Psoas muscle (tissue), 8 donors: ENCODE results near the gene CYP2A13. TPM values are rescaled to one million over a fixed set of nuclear protein-coding genes. Genes with fewer than 3 reads are reported as not detected.
"Not testable (repeated sequence)": the region's sequence is repeated elsewhere in the genome, so short reads cannot be mapped to it uniquely, and the experiment has no call there.

Source experiments
- ATAC-seq, 4 donors: fragments of 200-7000 bp; cut with Tn5 transposase; one replicate each; pipeline ENCODE4 v1.9.1; 2020; ENCODE audit warnings: moderate library complexity in 3 of 4, mild to moderate bottlenecking in 2 of 4
- DNase-seq, 2 donors: peaks; one replicate each; pipeline ENCODE4 v3.0.0-alpha.2; 2020
- H3K27ac ChIP-seq: fragments of 200-600 bp; one replicate; pipeline ENCODE4 v1.8.0; 2022
- H3K27me3 ChIP-seq, 3 donors: fragments of 200-600 bp in 1 of 3; one replicate each; pipeline versions ENCODE4 v1.6.1 to v1.8.0; 2013 to 2022; ENCODE audit warnings: low read length in 2 of 3, mild to moderate bottlenecking in 2 of 3, moderate library complexity in 1 of 3; ENCODE audit not compliant: insufficient read depth in 3 of 3
- H3K36me3 ChIP-seq, 2 donors: fragments of 200-600 bp in 1 of 2; one replicate each; pipeline versions ENCODE4 v1.6.1 to v1.8.0; 2013 to 2022; ENCODE audit warnings: low read depth in 1 of 2, mild to moderate bottlenecking in 1 of 2, moderate library complexity in 1 of 2; ENCODE audit not compliant: insufficient read depth in 1 of 2
- H3K4me1 ChIP-seq: fragments of 200-600 bp; one replicate; pipeline ENCODE4 v1.8.0; 2022
- H3K4me3 ChIP-seq: fragments of 200-600 bp; one replicate; pipeline ENCODE4 v1.8.0; 2022; ENCODE audit warnings: mild to moderate bottlenecking
- H3K9me3 ChIP-seq: fragments of 200-600 bp; one replicate; pipeline ENCODE4 v1.8.0; 2022
- CTCF ChIP-seq: fragments of 200-600 bp; IDR thresholded peaks from one replicate; pipeline ENCODE4 v1.8.0; 2022; ENCODE audit warnings: antibody characterized with exemption
- WGBS, 3 donors: extraction: QIAGEN DNeasy Blood & Tissue Kit; methylation state at CpG; one replicate each; pipeline versions ENCODE4 v1.1.6 to v1.1.7; 2013; 5-methylcytosine and 5-hydroxymethylcytosine counted together
- intact Hi-C, 2 donors: fragments of 100-400 bp; cut with DNase I; formaldehyde crosslinking; loops; one replicate each; pipeline versions ENCODE4 v1.11.0 to v1.14.2; 2022
- polyA plus RNA-seq, 3 donors: library from polyadenylated mRNA; stranded (reverse); fragments of 200-250 nt; gene quantifications; one replicate each; pipeline ENCODE4 v1.2.3, GENCODE V29; 2013
- total RNA-seq, 4 donors: library from RNA; stranded (reverse); fragmentation: NEBNext Ultra II Directional in 2 of 4; extraction: Animal tissue kit (Norgen Biotek cat#: 25700) in 2 of 4; gene quantifications; one replicate each; pipeline versions ENCODE4 v1.2.1 to v1.2.4, GENCODE V29; 2021 to 2023
- donor health status: healthy with polysubstance abuse.
- donor health status: DM: no; HTN: no; CAD: no; lungs with moderate emphysema.
- donor health status: Bipolar disorder and iron deficiency.
- donor health status: healthy.
- donor health status: DM: yes; HTN: yes; CAD: no.
- donor health status: DM: no; HTN: no; CAD: no.
- donor health status: DM: no; HTN: no; CAD: no.
- donor health status: DM: yes; HTN: yes; CAD: no.

CYP2A13 gene
- total and polyA plus RNA-seq, 7 donors = not detected

GRCh38 chr19:41116261-41116660 lies 28.0 kb downstream of the CYP2A13 start:
- Histone ChIP-seq H3K27me3 (no peaks in the 10 kb centered on the region), H3K4me1 (no peaks in the 10 kb centered on the region), H3K4me3 (no peak overlapping the region), H3K36me3 (no peaks in the 10 kb centered on the region), H3K9me3 (no peaks in the 10 kb centered on the region), H3K27ac (no peak overlapping the region)
- TF ChIP-seq CTCF = no peak
- 82 to 90% (median 84%) methylated on average over 8 of the region's 8 CpGs for WGBS, 3 donors
- intact Hi-C loops = no loop called here
- DNase-seq = no peak
- ATAC-seq = no peak

GRCh38 chr19:41120929-41121911 lies 33.0 kb downstream of the CYP2A13 start:
- H3K27me3 ChIP-seq, H3K36me3 ChIP-seq, H3K4me3 ChIP-seq, intact Hi-C loops, ATAC-seq, H3K4me1 ChIP-seq, H3K9me3 ChIP-seq, H3K27ac ChIP-seq, DNase-seq: not testable (repeated sequence)
- WGBS, 3 donors = 83 to 89% (median 85%) methylated on average over 32 to 36 of the region's 41 CpGs

- ATAC-seq, H3K4me1 ChIP-seq, H3K27me3 ChIP-seq, H3K4me3 ChIP-seq, H3K36me3 ChIP-seq, H3K27ac ChIP-seq, DNase-seq, H3K9me3 ChIP-seq, intact Hi-C loops: not testable (repeated sequence)
- 85 to 89% (median 87%) methylated on average over 13 of the region's 13 CpGs for WGBS, 3 donors
Measured at GRCh38 chr19:41122846-41123245, 34.6 kb downstream of the CYP2A13 start.

GRCh38 chr19:41123716-41124294 lies 35.6 kb downstream of the CYP2A13 start:
- Histone ChIP-seq H3K4me3 (no peak overlapping the region), H3K27ac (no peak overlapping the region), H3K9me3 (no peaks in the 10 kb centered on the region), H3K4me1 (no peaks in the 10 kb centered on the region), H3K27me3 (no peaks in the 10 kb centered on the region), H3K36me3 (no peaks in the 10 kb centered on the region)
- WGBS, 3 donors = 80 to 90% (median 86%) methylated on average over 10 to 11 of the region's 11 CpGs
- ATAC-seq = no peak
- no peak for DNase-seq
- TF ChIP-seq CTCF = no peak
- intact Hi-C loops = no loop called here

GRCh38 chr19:41126765-41127203 lies 38.5 kb downstream of the CYP2A13 start:
- not testable (repeated sequence) for H3K4me1 ChIP-seq, H3K9me3 ChIP-seq, H3K27me3 ChIP-seq, ATAC-seq, DNase-seq, H3K4me3 ChIP-seq, H3K27ac ChIP-seq, H3K36me3 ChIP-seq
- 49 to 53% (median 51%) methylated on average over 2 of the region's 2 CpGs for WGBS, 3 donors
- intact Hi-C loops = loop anchor here in 1 of 2 donors (2.0 kb wide), 1 partner anchor 182 kb away; no protein-coding TSS in a partner anchor
- TF ChIP-seq CTCF = peak; percentile 64

- not testable (repeated sequence) for H3K9me3 ChIP-seq, H3K27me3 ChIP-seq, H3K4me3 ChIP-seq, H3K4me1 ChIP-seq, H3K27ac ChIP-seq, H3K36me3 ChIP-seq, DNase-seq, ATAC-seq
- intact Hi-C loops = loop anchor here in 1 of 2 donors (2.0 kb wide), 1 partner anchor 181 kb away; no protein-coding TSS in a partner anchor
- WGBS, 3 donors = 75 to 80% (median 76%) methylated on average over 7 of the region's 7 CpGs
Measured at GRCh38 chr19:41127362-41127761, 39.1 kb downstream of the CYP2A13 start.

GRCh38 chr19:41127801-41128300 lies 39.6 kb downstream of the CYP2A13 start:
- ATAC-seq (peak; percentile 53 to 80 (median 73)), DNase-seq (peak; percentile 76 to 87)
- H3K9me3 ChIP-seq, H3K36me3 ChIP-seq, H3K27me3 ChIP-seq, H3K27ac ChIP-seq, H3K4me3 ChIP-seq, H3K4me1 ChIP-seq: not testable (repeated sequence)
- WGBS, 3 donors = 1 to 4% (median 3%) methylated on average over 13 to 29 of the region's 29 CpGs
- intact Hi-C loops = loop anchor here in 1 of 2 donors (2.0 kb wide), 2 partner anchors 131 to 181 kb away; no protein-coding TSS in a partner anchor
